Endodermal cell (in vitro differentiated cells): Measurements from ENCODE around the gene TSPAN3. TPM values are rescaled to one million over a fixed set of nuclear protein-coding genes. Genes with fewer than 3 reads are reported as not detected.

Experiments
- DNase-seq: peaks from one replicate; pipeline ENCODE4 v3.0.0-alpha.2; 2017
- H3K27ac ChIP-seq: 2 replicates; pipeline ENCODE4 v1.5.1; 2013; ENCODE audit warnings: mild to moderate bottlenecking, low read depth, low read length, moderate library complexity
- H3K27me3 ChIP-seq: 2 replicates; pipeline ENCODE4 v1.6.1; 2013; ENCODE audit warnings: mild to moderate bottlenecking, low read length, moderate library complexity; ENCODE audit not compliant: insufficient read depth, control insufficient read depth, poor library complexity, severe bottlenecking
- H3K36me3 ChIP-seq: 2 replicates; pipeline ENCODE4 v1.7.0; 2013; ENCODE audit warnings: mild to moderate bottlenecking, low read length, moderate library complexity; ENCODE audit not compliant: control insufficient read depth, insufficient read depth
- H3K4me1 ChIP-seq: one replicate; pipeline ENCODE4 v1.7.0; 2013; ENCODE audit warnings: low read length; ENCODE audit not compliant: control insufficient read depth, insufficient read depth
- H3K4me3 ChIP-seq: 2 replicates; pipeline ENCODE4 v1.5.1; 2013; ENCODE audit warnings: mild to moderate bottlenecking, low read length, moderate library complexity
- H3K9ac ChIP-seq: 2 replicates; pipeline ENCODE4 v1.6.1; 2013; ENCODE audit warnings: mild to moderate bottlenecking, low read length, moderate library complexity; ENCODE audit not compliant: poor library complexity, severe bottlenecking; ENCODE audit errors: extremely low read depth
- H3K9me3 ChIP-seq: 2 replicates; pipeline ENCODE4 v1.6.1; 2013; ENCODE audit warnings: mild to moderate bottlenecking, low read length, moderate library complexity; ENCODE audit not compliant: control insufficient read depth
- H3K27ac Mint-ChIP-seq: 2 replicates; pipeline ENCODE4 v1.8.0; 2020; ENCODE audit warnings: mixed read lengths
- H3K27me3 Mint-ChIP-seq: 2 replicates; pipeline ENCODE4 v1.8.0; 2021; ENCODE audit warnings: mild to moderate bottlenecking, mixed read lengths; ENCODE audit not compliant: insufficient read depth
- H3K36me3 Mint-ChIP-seq: 2 replicates; pipeline ENCODE4 v1.8.0; 2020; ENCODE audit warnings: low read depth, mixed read lengths
- H3K4me1 Mint-ChIP-seq: 2 replicates; pipeline ENCODE4 v1.8.0; 2020; ENCODE audit warnings: mixed read lengths
- H3K4me3 Mint-ChIP-seq: 2 replicates; pipeline ENCODE4 v1.8.0; 2020; ENCODE audit warnings: mild to moderate bottlenecking, moderate library complexity, mixed read lengths
- H3K9me3 Mint-ChIP-seq: 2 replicates; pipeline ENCODE4 v1.8.0; 2020; ENCODE audit warnings: mild to moderate bottlenecking, mixed read lengths
- CTCF ChIP-seq: fragments of 200-600 bp; sonication (generic); conservative IDR thresholded peaks from 2 replicates; pipeline ENCODE4 v1.5.0; 2021; ENCODE audit warnings: antibody characterized with exemption, mild to moderate bottlenecking
- WGBS, 2 experiments: methylation state at CpG; one replicate each; pipeline versions ENCODE4 v1.1.5 to v1.1.7; 2013; ENCODE audit warnings: missing lambda C conversion rate in 2 of 2, mixed read lengths in 1 of 2; ENCODE audit not compliant: insufficient coverage in 1 of 2, insufficient read length in 1 of 2; 5-methylcytosine and 5-hydroxymethylcytosine counted together
- total RNA-seq, 2 donors: library from RNA; stranded (reverse); fragmentation: NEBNext Ultra II Directional in 1 of 2; extraction: Animal tissue kit (Norgen Biotek cat#: 25700) in 1 of 2; gene quantifications; 2 replicates in 1 of 2; 3 replicates in 1 of 2; pipeline ENCODE4 v1.2.1, GENCODE V29; 2021

Gene TSPAN3
- total RNA-seq, 2 donors from 2014 or later = 188 to 211 TPM

- H3K27ac ChIP-seq = no peak overlapping the region
- no peak for TF ChIP-seq CTCF
- H3K9me3 ChIP-seq = no peaks in the 10 kb centered on the region
- peaks cover 5% of the 10 kb centered on the region for H3K4me1 Mint-ChIP-seq
- DNase-seq = no peak
- no peak overlapping the region for H3K27ac Mint-ChIP-seq
- WGBS, 2 experiments = 91 to 93% methylated on average over 2 of the region's 2 CpGs
- H3K9me3 Mint-ChIP-seq = no peaks in the 10 kb centered on the region
- no peak overlapping the region for H3K9ac ChIP-seq
- no peak overlapping the region for H3K4me3 Mint-ChIP-seq
- no peaks in the 10 kb centered on the region for H3K4me1 ChIP-seq
- H3K36me3 ChIP-seq = peaks cover 57% of the 10 kb centered on the region
- H3K4me3 ChIP-seq = no peak overlapping the region
- H3K27me3 ChIP-seq = no peaks in the 10 kb centered on the region
- peaks cover 32% of the 10 kb centered on the region for H3K36me3 Mint-ChIP-seq
- no peaks in the 10 kb centered on the region for H3K27me3 Mint-ChIP-seq
Observed at GRCh38 chr15:77052556-77052955, 18.4 kb downstream of the TSPAN3 start.

- TF ChIP-seq CTCF = no peak
- H3K36me3 ChIP-seq = peaks cover 85% of the 10 kb centered on the region
- H3K27me3 Mint-ChIP-seq = no peaks in the 10 kb centered on the region
- H3K9me3 Mint-ChIP-seq = no peaks in the 10 kb centered on the region
- DNase-seq = no peak
- WGBS, 2 experiments = 100% methylated on average over 1 of the region's 1 CpG; no CpG with 5 or more reads in 1 of the 2 experiments
- H3K4me3 Mint-ChIP-seq = no peak overlapping the region
- no peaks in the 10 kb centered on the region for H3K27me3 ChIP-seq
- no peaks in the 10 kb centered on the region for H3K4me1 Mint-ChIP-seq
- H3K27ac Mint-ChIP-seq = no peak overlapping the region
- no peaks in the 10 kb centered on the region for H3K4me1 ChIP-seq
- no peak overlapping the region for H3K9ac ChIP-seq
- H3K27ac ChIP-seq = no peak overlapping the region
- H3K9me3 ChIP-seq = no peaks in the 10 kb centered on the region
- peaks cover 53% of the 10 kb centered on the region for H3K36me3 Mint-ChIP-seq
- H3K4me3 ChIP-seq = no peak overlapping the region
Observed at GRCh38 chr15:77048135-77048876, 22.6 kb downstream of the TSPAN3 start.

- Histone ChIP-seq H3K27me3 (no peaks in the 10 kb centered on the region), H3K9ac (no peak overlapping the region), H3K36me3 (peaks cover 79% of the 10 kb centered on the region), H3K27ac (no peak overlapping the region), H3K4me1 (no peaks in the 10 kb centered on the region), H3K4me3 (no peak overlapping the region), H3K9me3 (no peaks in the 10 kb centered on the region)
- no peaks in the 10 kb centered on the region for H3K27me3 Mint-ChIP-seq
- DNase-seq = no peak
- no peak for TF ChIP-seq CTCF
- no peaks in the 10 kb centered on the region for H3K4me1 Mint-ChIP-seq
- no peak overlapping the region for H3K4me3 Mint-ChIP-seq
- no peaks in the 10 kb centered on the region for H3K9me3 Mint-ChIP-seq
- peak overlapping the region; percentile 19 for H3K27ac Mint-ChIP-seq
- H3K36me3 Mint-ChIP-seq = peaks cover 48% of the 10 kb centered on the region
- WGBS, 2 experiments = 93 to 95% methylated on average over 4 to 7 of the region's 7 CpGs
Observed at GRCh38 chr15:77046704-77047412, 24.1 kb downstream of the TSPAN3 start.
